Measurements from ENCODE around the gene C1RL. TPM values are rescaled to one million over a fixed set of nuclear protein-coding genes. Genes with fewer than 3 reads are reported as not detected.
A peak's percentile ranks its signal among the peaks of the same experiment; 100 is the strongest.

C1RL gene
- total RNA-seq, 4 donors from 2014 or later: 39.6 to 261 (median 65.0) TPM

DNA sequence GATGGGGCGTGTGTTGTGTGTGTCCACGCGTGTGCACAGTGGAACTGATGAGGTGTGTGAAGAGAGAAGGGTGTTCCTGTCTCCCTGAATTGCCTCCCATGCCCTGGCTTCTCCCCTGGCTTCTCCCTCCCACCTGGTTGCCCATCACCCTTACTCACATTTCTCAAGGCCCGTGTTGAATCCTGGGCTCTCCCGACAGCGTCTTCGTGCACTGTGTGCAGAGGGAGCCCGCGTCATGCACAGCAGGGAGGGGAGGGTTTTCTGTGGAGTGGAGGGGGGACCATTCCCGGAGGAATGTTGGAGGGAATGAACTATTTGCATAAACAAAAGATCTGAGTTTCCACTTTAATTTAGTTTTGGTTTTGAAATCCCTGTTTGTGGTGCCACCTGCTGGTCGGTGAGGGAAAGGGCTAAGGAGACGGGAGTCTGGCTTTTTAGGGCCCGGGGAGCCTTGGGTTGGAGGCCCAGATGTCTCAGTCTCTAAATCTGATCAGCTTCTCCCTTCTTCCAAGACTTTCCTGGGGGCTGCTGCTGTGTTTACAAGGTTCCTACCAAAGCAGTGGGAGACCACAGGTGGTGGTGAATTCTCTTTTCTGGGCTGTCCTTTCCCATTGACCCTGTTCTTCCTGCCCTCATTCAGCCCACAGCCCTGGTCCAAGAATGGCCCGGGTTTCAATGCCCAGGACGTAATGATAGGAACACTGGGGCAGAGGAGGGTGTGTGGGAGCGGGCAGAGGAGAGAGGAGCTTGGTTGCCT is 16.6 kb downstream of the C1RL start, which contains the start of gene C1R:
C1R (minus strand) TSS at position 217 of the 757 bp plus-strand sequence; CDS start at position 160, 57 bp downstream.
- Histone ChIP-seq H3K27ac (peak within 1 kb of the TSS; percentile 69 to 84 (median 75)), H3K9me3 (no peaks in the 10 kb centered on the region), H3K4me3 (peak within 1 kb of the TSS; percentile 27 to 49 (median 34)), H3K27me3 (no peaks in the 10 kb centered on the region), H3K4me1 (peaks cover 4 to 38% (median 5%) of the 10 kb centered on the region in 4 donors), H3K36me3 (no peaks in the 10 kb centered on the region)
- TF ChIP-seq EP300 (IDR thresholded peaks at IDR 0.05; ENCODE audit: low read depth): no peak
- TF ChIP-seq, protein P1, sequence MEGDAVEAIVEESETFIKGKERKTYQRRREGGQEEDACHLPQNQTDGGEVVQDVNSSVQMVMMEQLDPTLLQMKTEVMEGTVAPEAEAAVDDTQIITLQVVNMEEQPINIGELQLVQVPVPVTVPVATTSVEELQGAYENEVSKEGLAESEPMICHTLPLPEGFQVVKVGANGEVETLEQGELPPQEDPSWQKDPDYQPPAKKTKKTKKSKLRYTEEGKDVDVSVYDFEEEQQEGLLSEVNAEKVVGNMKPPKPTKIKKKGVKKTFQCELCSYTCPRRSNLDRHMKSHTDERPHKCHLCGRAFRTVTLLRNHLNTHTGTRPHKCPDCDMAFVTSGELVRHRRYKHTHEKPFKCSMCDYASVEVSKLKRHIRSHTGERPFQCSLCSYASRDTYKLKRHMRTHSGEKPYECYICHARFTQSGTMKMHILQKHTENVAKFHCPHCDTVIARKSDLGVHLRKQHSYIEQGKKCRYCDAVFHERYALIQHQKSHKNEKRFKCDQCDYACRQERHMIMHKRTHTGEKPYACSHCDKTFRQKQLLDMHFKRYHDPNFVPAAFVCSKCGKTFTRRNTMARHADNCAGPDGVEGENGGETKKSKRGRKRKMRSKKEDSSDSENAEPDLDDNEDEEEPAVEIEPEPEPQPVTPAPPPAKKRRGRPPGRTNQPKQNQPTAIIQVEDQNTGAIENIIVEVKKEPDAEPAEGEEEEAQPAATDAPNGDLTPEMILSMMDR (IDR thresholded peaks at IDR 0.05): peak; percentile 88 to 94 (median 90)
- TF ChIP-seq POLR2AphosphoS5 (IDR thresholded peaks at IDR 0.05): peak; percentile 75 to 82 (median 79)
- TF ChIP-seq POLR2A (IDR thresholded peaks at IDR 0.05): peak; percentile 58
- WGBS, 2 donors (ENCODE audit: low coverage in 1 of 2): 17 to 42% methylated on average over 2 to 16 of the region's 16 CpGs
- DNase-seq: peak; percentile 79
- in situ Hi-C loops (cut with MboI; ENCODE audit: low pct_ligation_motif_present in 1 of 4, low pct_unique_long_range_greater_than_20kb in 1 of 4, low sequenced_read_pairs in 3 of 4): no loop called here
- intact Hi-C loops (cut with DNase I; ENCODE audit: low total_unique reads): loop anchor here (2.0 kb wide), 1 partner anchor 32 kb away; the partner anchor contains the start of gene C1S

DNA sequence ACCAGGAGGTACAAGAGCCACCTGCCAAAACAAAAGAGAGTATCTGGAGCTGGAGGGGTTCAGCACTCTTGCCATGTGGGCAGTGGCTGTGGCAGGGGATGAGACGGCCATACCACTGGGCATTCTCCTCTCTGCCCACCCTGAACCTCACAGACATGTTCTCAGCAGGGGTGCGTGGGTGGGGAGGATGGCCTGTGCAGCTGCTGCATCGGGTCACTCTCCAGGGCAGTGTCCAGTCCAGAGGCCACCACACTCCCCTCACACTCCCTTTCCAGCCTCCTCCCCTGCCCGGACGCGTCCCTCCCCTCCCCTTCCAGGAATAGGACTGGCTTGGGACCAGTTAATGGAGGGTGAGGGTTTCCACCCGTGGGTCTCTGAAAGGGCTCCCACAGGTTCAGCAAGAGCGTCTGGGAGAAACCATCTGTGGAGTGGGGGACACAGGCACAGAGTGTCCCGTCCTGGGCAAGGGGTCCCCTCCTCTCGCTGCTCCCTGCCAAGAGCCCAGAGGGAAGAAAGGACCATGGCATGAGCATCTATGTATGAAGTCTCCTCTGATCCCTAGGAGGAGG is 17.3 kb downstream of the C1RL start:
- Histone ChIP-seq H3K27ac (peak overlapping the region; percentile 69 to 84 (median 75)), H3K9me3 (no peaks in the 10 kb centered on the region), H3K4me1 (peaks cover 4 to 38% (median 5%) of the 10 kb centered on the region in 4 donors), H3K27me3 (no peaks in the 10 kb centered on the region), H3K36me3 (no peaks in the 10 kb centered on the region), H3K4me3 (peak overlapping the region; percentile 27 to 49 (median 34))
- 43% methylated on average over 10 of the region's 10 CpGs; no CpG with 5 or more reads in 1 of the 2 donors for WGBS, 2 donors (ENCODE audit: low coverage in 1 of 2)
- TF ChIP-seq POLR2AphosphoS5 (IDR thresholded peaks at IDR 0.05): peak in 1 of 3 donors; percentile 31
- TF ChIP-seq POLR2A (IDR thresholded peaks at IDR 0.05): no peak
- TF ChIP-seq EP300 (IDR thresholded peaks at IDR 0.05; ENCODE audit: low read depth): no peak
- TF ChIP-seq, protein P1 (IDR thresholded peaks at IDR 0.05): no peak
- peak; percentile 22 for DNase-seq
- intact Hi-C loops (cut with DNase I; ENCODE audit: low total_unique reads) (loop anchor here (2.0 kb wide), 1 partner anchor 31 kb away; the partner anchor contains the start of gene C1S), in situ Hi-C loops (cut with MboI; ENCODE audit: low pct_ligation_motif_present in 1 of 4, low pct_unique_long_range_greater_than_20kb in 1 of 4, low sequenced_read_pairs in 3 of 4) (no loop called here)

DNA sequence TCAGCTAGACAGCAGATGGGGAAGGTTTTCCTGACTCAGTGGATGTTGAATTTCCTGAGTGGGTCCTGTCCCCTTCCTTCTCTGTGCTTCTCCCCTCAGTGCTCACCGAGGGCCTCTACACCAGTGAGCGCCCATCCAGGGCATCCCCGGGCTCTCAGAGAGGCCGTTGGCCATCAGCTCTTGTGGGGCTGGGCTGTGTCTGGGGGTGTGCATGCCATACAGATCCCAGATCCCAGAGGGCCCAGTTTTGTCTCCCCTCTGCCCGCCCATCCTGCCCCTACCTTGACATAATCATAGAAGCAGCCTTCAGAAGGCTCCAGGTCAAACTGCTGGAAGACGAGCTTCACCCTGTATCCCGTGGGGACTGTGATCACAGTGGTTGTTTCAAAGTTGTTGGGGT is 17.8 kb downstream of the C1RL start:
- Histone ChIP-seq H3K4me3 (peak overlapping the region in 3 of 4 donors; percentile 27 to 49 (median 37)), H3K4me1 (peaks cover 4 to 38% (median 5%) of the 10 kb centered on the region in 4 donors), H3K36me3 (no peaks in the 10 kb centered on the region), H3K9me3 (no peaks in the 10 kb centered on the region), H3K27ac (peak overlapping the region; percentile 69 to 84 (median 75)), H3K27me3 (no peaks in the 10 kb centered on the region)
- intact Hi-C loops (cut with DNase I; ENCODE audit: low total_unique reads) (no loop called here), in situ Hi-C loops (cut with MboI; ENCODE audit: low pct_ligation_motif_present in 1 of 4, low pct_unique_long_range_greater_than_20kb in 1 of 4, low sequenced_read_pairs in 3 of 4) (no loop called here)
- no peak for DNase-seq
- WGBS, 2 donors (ENCODE audit: low coverage in 1 of 2): 79% methylated on average over 7 of the region's 7 CpGs; no CpG with 5 or more reads in 1 of the 2 donors
- TF ChIP-seq POLR2A (IDR thresholded peaks at IDR 0.05) (no peak), EP300 (IDR thresholded peaks at IDR 0.05; ENCODE audit: low read depth) (no peak), POLR2AphosphoS5 (IDR thresholded peaks at IDR 0.05) (no peak)
- TF ChIP-seq, protein P1 (IDR thresholded peaks at IDR 0.05): no peak
